CD4-positive, alpha-beta memory T cell (primary cell): ENCODE measurements around the gene SP6. TPM values are rescaled to one million over a fixed set of nuclear protein-coding genes. Genes with fewer than 3 reads are reported as not detected.

ENCODE experiments used
- CTCF ChIA-PET: fragments of 350-600 bp; sonication (Branson Sonifier 250); formaldehyde crosslinking; loops from one replicate; lab custom pipeline; 2021; ENCODE audit warnings: inconsistent platforms; ENCODE audit not compliant: partially characterized antibody; lab: Charles Lee
- POLR2A ChIA-PET: fragments of 350-600 bp; sonication (Branson Sonifier 250); formaldehyde crosslinking; loops from one replicate; lab custom pipeline; 2021; ENCODE audit not compliant: partially characterized antibody; lab: Charles Lee
- DNase-seq, 5 donors: peaks; one replicate each; pipeline versions ENCODE4 v3.0.0 to v3.0.0-alpha.2; 2020 to 2022; ENCODE audit warnings: mixed read lengths in 1 of 5
- H3K27ac ChIP-seq: one replicate; pipeline ENCODE4 v1.7.0; 2013; ENCODE audit warnings: low read depth, low read length
- H3K27me3 ChIP-seq: 2 replicates; pipeline ENCODE4 v1.7.0; 2013; ENCODE audit warnings: mild to moderate bottlenecking, low read length, moderate library complexity; ENCODE audit not compliant: insufficient read depth
- H3K36me3 ChIP-seq: 2 replicates; pipeline ENCODE4 v1.7.0; 2013; ENCODE audit warnings: mild to moderate bottlenecking, low read length, moderate library complexity; ENCODE audit not compliant: insufficient read depth
- H3K4me1 ChIP-seq: 2 replicates; pipeline ENCODE4 v1.7.0; 2013; ENCODE audit warnings: mild to moderate bottlenecking, low read length, moderate library complexity; ENCODE audit not compliant: insufficient read depth
- H3K4me3 ChIP-seq, 2 donors: one replicate each; pipeline ENCODE4 v1.7.0; 2013; ENCODE audit warnings: low read length in 2 of 2, mild to moderate bottlenecking in 1 of 2
- H3K9me3 ChIP-seq, 2 donors: one replicate each; pipeline ENCODE4 v1.7.0; 2013; ENCODE audit warnings: low read length in 2 of 2, control low read depth in 1 of 2; ENCODE audit not compliant: control insufficient read depth in 1 of 2
- H3K27ac Mint-ChIP-seq, 7 donors: one replicate each; pipeline ENCODE4 v1.8.0; 2020 to 2021; ENCODE audit warnings: mixed read lengths in 7 of 7, mild to moderate bottlenecking in 6 of 7, inconsistent platforms in 3 of 7, moderate library complexity in 3 of 7
- H3K27me3 Mint-ChIP-seq, 2 donors: one replicate each; pipeline ENCODE4 v1.8.0; 2020 to 2021; ENCODE audit warnings: mixed read lengths in 2 of 2
- H3K36me3 Mint-ChIP-seq, 2 donors: one replicate each; pipeline ENCODE4 v1.8.0; 2020 to 2021; ENCODE audit warnings: mixed read lengths in 2 of 2, inconsistent platforms in 1 of 2, mild to moderate bottlenecking in 1 of 2
- H3K4me1 Mint-ChIP-seq, 4 donors: one replicate each; pipeline ENCODE4 v1.8.0; 2020 to 2021; ENCODE audit warnings: mixed read lengths in 4 of 4, mild to moderate bottlenecking in 1 of 4
- H3K4me3 Mint-ChIP-seq, 8 donors: one replicate each; pipeline ENCODE4 v1.8.0; 2020 to 2021; ENCODE audit warnings: mixed read lengths in 8 of 8, mild to moderate bottlenecking in 7 of 8, moderate library complexity in 6 of 8, inconsistent platforms in 3 of 8
- H3K9me3 Mint-ChIP-seq, 8 donors: one replicate each; pipeline ENCODE4 v1.8.0; 2020 to 2021; ENCODE audit warnings: mixed read lengths in 8 of 8, mild to moderate bottlenecking in 5 of 8, inconsistent platforms in 3 of 8, moderate library complexity in 1 of 8
- intact Hi-C: fragments of 100-400 bp; cut with micrococcal nuclease; formaldehyde crosslinking; loops from one replicate; pipeline ENCODE4 v1.15.1; 2023
- polyA plus RNA-seq, 2 donors: library from polyadenylated mRNA; unstranded; fragments of 300-500 nt; fragmentation: Illumina TruSeq; gene quantifications; one replicate each; pipeline ENCODE4 v1.2.3, GENCODE V29; 2021
- total RNA-seq, 2 experiments: library from RNA; stranded (reverse); gene quantifications; one replicate each; pipeline ENCODE4 v1.2.3, GENCODE V29; 2021

Gene SP6
- total and polyA plus RNA-seq, 4 experiments from 2014 or later = not detected

- H3K27ac Mint-ChIP-seq = peak overlapping the region; percentile 53 to 95 (median 84)
- peaks cover 0 to 3% of the 10 kb centered on the region in 2 donors for H3K36me3 Mint-ChIP-seq
- Histone ChIP-seq H3K9me3 (no peaks in the 10 kb centered on the region), H3K4me1 (peaks cover 33% of the 10 kb centered on the region), H3K36me3 (peaks cover 5% of the 10 kb centered on the region), H3K4me3 (peak overlapping the region in 1 of 2 donors; percentile 88), H3K27ac (peak overlapping the region; percentile 65), H3K27me3 (peaks cover 25% of the 10 kb centered on the region)
- no peaks in the 10 kb centered on the region for H3K9me3 Mint-ChIP-seq
- H3K27me3 Mint-ChIP-seq = peaks cover 10 to 23% of the 10 kb centered on the region in 2 donors
- intact Hi-C loops = loop anchor here (1.0 to 2.0 kb wide), 3 partner anchors 49 to 129 kb away; no protein-coding TSS in a partner anchor
- ChIA-PET POLR2A (interaction anchor here (0.7 to 18.7 kb wide), 8 partner anchors 11 to 129 kb away, joined by 3 to 271 read pairs (median 10); partner anchors contain the start of genes CDK5RAP3, LRRC46, MRPL10 and OSBPL7), CTCF (interaction anchor here (0.6 to 20.5 kb wide), 23 partner anchors 8 to 232 kb away, joined by 3 to 562 read pairs (median 5); partner anchors contain the start of genes CDK5RAP3, LRRC46, MRPL10 and OSBPL7)
- H3K4me1 Mint-ChIP-seq = peaks cover 8 to 40% (median 30%) of the 10 kb centered on the region in 4 donors
- H3K4me3 Mint-ChIP-seq = peak overlapping the region; percentile 89 to 97 (median 93)
- DNase-seq = no peak
These were observed 9.3 kb downstream of the SP6 start for GRCh38 chr17:47841488-47842291.

GRCh38 chr17:47840742-47841487, 10.0 kb downstream of the SP6 start, which contains the start of gene SCRN2:
SCRN2 (minus strand) TSS chr17:47841273; CDS start chr17:47840843, 430 bp downstream.
- H3K27me3 Mint-ChIP-seq = peaks cover 7 to 16% of the 10 kb centered on the region in 2 donors
- peak; percentile 78 to 88 (median 79) for DNase-seq
- Histone ChIP-seq H3K27me3 (peaks cover 18% of the 10 kb centered on the region), H3K4me3 (peak within 1 kb of the TSS; percentile 88), H3K36me3 (peaks cover 5% of the 10 kb centered on the region), H3K4me1 (peaks cover 33% of the 10 kb centered on the region), H3K9me3 (no peaks in the 10 kb centered on the region), H3K27ac (peak within 1 kb of the TSS; percentile 65)
- H3K4me1 Mint-ChIP-seq = peaks cover 8 to 42% (median 29%) of the 10 kb centered on the region in 4 donors
- ChIA-PET CTCF (interaction anchor here (0.6 to 20.5 kb wide), 20 partner anchors 9 to 233 kb away, joined by 3 to 562 read pairs (median 6); partner anchors contain the start of genes CDK5RAP3, LRRC46, MRPL10 and OSBPL7), POLR2A (interaction anchor here (0.7 to 18.7 kb wide), 9 partner anchors 8 to 130 kb away, joined by 3 to 271 read pairs (median 4); partner anchors contain the start of genes CDK5RAP3, LRRC46, MRPL10 and OSBPL7)
- H3K36me3 Mint-ChIP-seq = peaks cover 0 to 3% of the 10 kb centered on the region in 2 donors
- H3K4me3 Mint-ChIP-seq = peak within 1 kb of the TSS; percentile 89 to 97 (median 93)
- intact Hi-C loops = loop anchor here (1.0 to 2.0 kb wide), 4 partner anchors 10 to 129 kb away; partner anchors contain the start of genes LRRC46 and MRPL10
- H3K27ac Mint-ChIP-seq = peak within 1 kb of the TSS; percentile 53 to 95 (median 84)
- H3K9me3 Mint-ChIP-seq = no peaks in the 10 kb centered on the region

GRCh38 chr17:47840001-47840741, 10.8 kb downstream of the SP6 start:
- H3K9me3 ChIP-seq = no peaks in the 10 kb centered on the region
- peaks cover 11% of the 10 kb centered on the region for H3K27me3 ChIP-seq
- H3K9me3 Mint-ChIP-seq = no peaks in the 10 kb centered on the region
- ChIA-PET POLR2A (interaction anchor here (0.7 to 18.7 kb wide), 5 partner anchors 9 to 52 kb away, joined by 3 to 271 read pairs (median 19); partner anchors contain the start of genes LRRC46, MRPL10, OSBPL7 and SP2), CTCF (interaction anchor here (1.3 to 20.5 kb wide), 11 partner anchors 10 to 177 kb away, joined by 4 to 562 read pairs (median 12); partner anchors contain the start of genes LRRC46, MRPL10, OSBPL7 and SP2)
- peaks cover 5% of the 10 kb centered on the region for H3K36me3 ChIP-seq
- peak overlapping the region; percentile 88 for H3K4me3 ChIP-seq
- peaks cover 35% of the 10 kb centered on the region for H3K4me1 ChIP-seq
- peak overlapping the region in 5 of 7 donors; percentile 69 to 95 (median 79) for H3K27ac Mint-ChIP-seq
- intact Hi-C loops = loop anchor here (1.0 to 2.0 kb wide), 2 partner anchors 9 to 63 kb away; partner anchors contain the start of genes LRRC46 and MRPL10
- H3K4me3 Mint-ChIP-seq = peak overlapping the region; percentile 89 to 97 (median 93)
- peaks cover 0 to 3% of the 10 kb centered on the region in 2 donors for H3K36me3 Mint-ChIP-seq
- peak overlapping the region; percentile 65 for H3K27ac ChIP-seq
- no peak for DNase-seq
- peaks cover 4 to 9% of the 10 kb centered on the region in 2 donors for H3K27me3 Mint-ChIP-seq
- H3K4me1 Mint-ChIP-seq = peaks cover 13 to 49% (median 36%) of the 10 kb centered on the region in 4 donors

DNA sequence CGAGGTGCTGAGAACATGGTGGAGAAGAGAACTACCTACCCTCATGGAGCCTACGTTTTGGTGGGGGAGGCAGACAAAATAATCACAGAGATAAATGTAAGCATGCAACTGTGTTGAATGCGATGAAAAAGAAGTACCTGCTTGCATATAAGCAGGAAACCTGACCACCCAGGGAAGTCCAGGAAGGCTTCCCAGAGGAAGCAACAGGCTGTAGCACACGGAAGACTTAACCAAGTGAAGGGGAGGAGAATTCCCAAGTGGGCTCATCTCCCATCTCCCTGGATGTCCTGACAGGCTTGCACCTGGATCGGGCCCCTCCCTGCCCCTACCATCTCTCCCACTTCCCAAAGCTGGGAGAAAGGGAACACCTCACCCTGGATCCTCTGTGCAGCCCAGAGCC, 11.9 kb downstream of the SP6 start:
- H3K4me1 Mint-ChIP-seq = peaks cover 23 to 60% (median 47%) of the 10 kb centered on the region in 4 donors

DNA sequence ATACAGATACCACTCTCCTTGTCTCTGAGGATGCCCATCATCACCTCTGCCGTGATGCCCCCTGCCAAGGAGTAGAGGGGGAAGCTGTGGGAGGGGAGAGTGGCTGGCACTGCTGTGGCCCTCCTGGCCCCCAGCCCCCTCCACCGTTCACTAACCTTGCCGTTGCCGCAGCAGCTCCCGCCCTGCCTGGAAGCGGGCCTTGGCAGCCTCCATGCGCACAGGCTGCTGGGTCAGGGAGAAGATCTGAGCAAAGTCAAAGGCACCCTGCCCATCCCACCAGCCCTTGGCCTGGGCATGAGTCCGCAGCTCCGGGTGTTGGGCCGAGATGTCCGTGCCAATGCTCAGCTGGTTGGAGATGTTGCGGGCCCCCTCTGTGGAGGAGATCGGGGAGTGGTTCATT, 12.3 kb downstream of the SP6 start:
- intact Hi-C loops = no loop called here
- H3K4me3 ChIP-seq = no peak overlapping the region
- Mint-ChIP-seq H3K27ac (no peak overlapping the region), H3K36me3 (peaks cover 0 to 3% of the 10 kb centered on the region in 2 donors), H3K27me3 (peaks cover 0 to 4% of the 10 kb centered on the region in 2 donors), H3K4me1 (peaks cover 25 to 63% (median 50%) of the 10 kb centered on the region in 4 donors), H3K9me3 (peaks cover 0 to 2% (median 0%) of the 10 kb centered on the region in 8 donors), H3K4me3 (peak overlapping the region in 3 of 8 donors; percentile 20 to 52 (median 25))
- peaks cover 50% of the 10 kb centered on the region for H3K4me1 ChIP-seq
- no peak overlapping the region for H3K27ac ChIP-seq
- ChIA-PET POLR2A (interaction anchor here (18.7 kb wide), 1 partner anchor 54 kb away, joined by 271 read pairs; the partner anchor contains the start of gene SP2), CTCF (interaction anchor here (20.5 kb wide), 1 partner anchor 49 kb away, joined by 562 read pairs; the partner anchor contains the start of gene SP2)
- peaks cover 5% of the 10 kb centered on the region for H3K36me3 ChIP-seq
- no peaks in the 10 kb centered on the region for H3K9me3 ChIP-seq
- no peak for DNase-seq
- H3K27me3 ChIP-seq = peaks cover under 1% of the 10 kb centered on the region

More for the DNA sequence above, 11.9 kb downstream of the SP6 start:
- no peak for DNase-seq
- H3K4me3 Mint-ChIP-seq = peak overlapping the region in 5 of 8 donors; percentile 17 to 52 (median 25)
- H3K27me3 Mint-ChIP-seq = peaks cover 0 to 4% of the 10 kb centered on the region in 2 donors
- Histone ChIP-seq H3K36me3 (peaks cover 5% of the 10 kb centered on the region), H3K27me3 (peaks cover 5% of the 10 kb centered on the region), H3K4me1 (peaks cover 46% of the 10 kb centered on the region), H3K4me3 (no peak overlapping the region), H3K9me3 (no peaks in the 10 kb centered on the region), H3K27ac (no peak overlapping the region)
- no peak overlapping the region for H3K27ac Mint-ChIP-seq
- H3K9me3 Mint-ChIP-seq = no peaks in the 10 kb centered on the region
- ChIA-PET CTCF (interaction anchor here (2.6 to 20.5 kb wide), 2 partner anchors 9 to 48 kb away, joined by 31 to 562 read pairs; partner anchors contain the start of genes LRRC46, MRPL10 and SP2), POLR2A (interaction anchor here (3.1 to 18.7 kb wide), 2 partner anchors 8 to 53 kb away, joined by 55 to 271 read pairs; partner anchors contain the start of genes LRRC46, MRPL10 and SP2)
- peaks cover 0 to 3% of the 10 kb centered on the region in 2 donors for H3K36me3 Mint-ChIP-seq
- intact Hi-C loops = no loop called here
